Left kidney (tissue), 2 donors: ENCODE measurements around the gene TRIOBP. TPM values are rescaled to one million over a fixed set of nuclear protein-coding genes. Genes with fewer than 3 reads are reported as not detected.

Experiments
- DNase-seq: peaks from one replicate; pipeline ENCODE4 v3.0.0-alpha.2; 2013
- polyA plus RNA-seq: library from polyadenylated mRNA; unstranded; fragments of 120-200 nt; gene quantifications from one replicate; pipeline ENCODE4 v1.2.1, GENCODE V29; 2013; ENCODE audit not compliant: insufficient read length

TRIOBP gene
- polyA plus RNA-seq, 1 donor = 62.9 TPM

- peak; percentile 86 for DNase-seq
Observed at GRCh38 chr22:37804881-37805809, 108.3 kb downstream of the TRIOBP start.

- DNase-seq = no peak
Observed at GRCh38 chr22:37805810-37806277, 109.0 kb downstream of the TRIOBP start.

GRCh38 chr22:37806409-37807333 lies 109.8 kb downstream of the TRIOBP start:
- no peak for DNase-seq

DNA sequence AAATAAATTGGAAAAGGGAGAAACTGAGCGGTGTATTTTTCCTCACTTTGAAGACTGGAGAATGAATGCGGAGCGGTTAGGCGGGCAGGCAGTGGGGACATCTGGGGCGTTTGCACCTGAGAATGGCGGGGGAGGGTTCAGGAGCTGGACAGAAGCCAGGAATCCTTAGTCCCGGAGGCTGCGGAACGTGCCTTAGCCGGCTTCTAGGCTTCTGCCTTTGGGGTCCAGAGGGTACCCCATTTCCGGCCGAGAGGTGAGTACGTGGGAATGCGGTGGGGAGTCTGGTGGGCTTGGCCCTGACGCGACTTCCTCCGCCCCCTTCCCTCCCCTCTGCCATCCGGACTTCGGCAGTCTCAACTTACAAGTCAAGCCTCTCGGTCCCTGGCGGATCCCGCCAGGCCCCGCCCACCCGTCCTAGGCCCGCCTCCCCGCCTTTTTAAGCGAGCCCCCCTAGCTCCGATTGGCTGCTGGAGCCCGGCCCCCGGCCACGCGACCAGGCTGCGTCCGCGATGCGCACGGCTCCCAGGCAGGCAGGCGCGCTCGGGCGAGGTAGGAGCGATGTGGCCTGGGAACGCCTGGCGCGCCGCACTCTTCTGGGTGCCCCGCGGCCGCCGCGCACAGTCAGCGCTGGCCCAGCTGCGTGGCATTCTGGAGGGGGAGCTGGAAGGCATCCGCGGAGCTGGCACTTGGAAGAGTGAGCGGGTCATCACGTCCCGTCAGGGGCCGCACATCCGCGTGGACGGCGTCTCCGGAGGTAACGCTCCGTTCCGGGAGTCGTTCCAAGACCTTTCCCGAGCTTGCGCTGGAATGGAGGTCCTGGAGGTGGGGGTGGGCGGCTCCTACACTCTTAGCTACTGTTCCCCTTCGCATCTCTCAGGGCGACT lies 110.8 kb downstream of the TRIOBP start, which contains the start of gene GCAT:
Gene GCAT (plus strand): TSS at position 525 of the 884 bp plus-strand sequence. CDS start 34 bp downstream, at position 559.
- peak; percentile 97 for DNase-seq

GRCh38 chr22:37808294-37808657 lies 111.4 kb downstream of the TRIOBP start:
- no peak for DNase-seq

- DNase-seq = no peak
Observed at GRCh38 chr22:37809672-37810333, 113.0 kb downstream of the TRIOBP start.

- no peak for DNase-seq
Observed at GRCh38 chr22:37811867-37812266, 115.0 kb downstream of the TRIOBP start.

DNA sequence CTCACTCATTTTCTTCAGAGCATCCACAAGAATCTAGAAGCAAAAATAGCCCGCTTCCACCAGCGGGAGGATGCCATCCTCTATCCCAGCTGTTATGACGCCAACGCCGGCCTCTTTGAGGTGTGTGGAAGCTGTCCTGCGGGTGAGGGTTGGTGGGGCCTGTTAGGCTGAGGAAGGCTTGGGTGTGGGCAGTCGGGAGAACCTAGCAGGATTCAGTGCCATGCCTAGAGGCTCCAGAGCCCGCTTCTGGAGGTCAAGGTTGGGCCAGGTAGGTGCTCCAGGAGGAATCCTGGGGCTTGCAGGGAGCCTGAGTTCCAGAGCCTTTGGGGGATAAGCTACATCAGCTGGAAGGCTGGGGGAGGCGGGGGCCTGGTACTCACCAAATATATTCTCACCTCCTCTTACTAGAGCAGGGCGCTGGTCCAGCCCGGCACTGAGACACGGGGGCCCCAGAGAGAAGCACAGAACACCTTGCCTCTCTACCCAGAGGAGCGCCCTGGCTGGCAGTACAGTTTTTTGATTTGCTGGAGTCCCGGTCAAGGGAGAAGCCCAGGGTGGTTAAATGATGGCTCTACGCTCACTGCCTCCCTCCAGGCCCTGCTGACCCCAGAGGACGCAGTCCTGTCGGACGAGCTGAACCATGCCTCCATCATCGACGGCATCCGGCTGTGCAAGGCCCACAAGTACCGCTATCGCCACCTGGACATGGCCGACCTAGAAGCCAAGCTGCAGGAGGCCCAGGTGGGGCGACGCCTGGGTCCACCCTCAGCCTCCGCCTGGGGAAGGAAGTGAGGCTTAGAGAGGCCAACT lies 116.2 kb downstream of the TRIOBP start:
- no peak for DNase-seq

- DNase-seq = no peak
Observed at GRCh38 chr22:37815593-37815992, 118.7 kb downstream of the TRIOBP start.

DNA sequence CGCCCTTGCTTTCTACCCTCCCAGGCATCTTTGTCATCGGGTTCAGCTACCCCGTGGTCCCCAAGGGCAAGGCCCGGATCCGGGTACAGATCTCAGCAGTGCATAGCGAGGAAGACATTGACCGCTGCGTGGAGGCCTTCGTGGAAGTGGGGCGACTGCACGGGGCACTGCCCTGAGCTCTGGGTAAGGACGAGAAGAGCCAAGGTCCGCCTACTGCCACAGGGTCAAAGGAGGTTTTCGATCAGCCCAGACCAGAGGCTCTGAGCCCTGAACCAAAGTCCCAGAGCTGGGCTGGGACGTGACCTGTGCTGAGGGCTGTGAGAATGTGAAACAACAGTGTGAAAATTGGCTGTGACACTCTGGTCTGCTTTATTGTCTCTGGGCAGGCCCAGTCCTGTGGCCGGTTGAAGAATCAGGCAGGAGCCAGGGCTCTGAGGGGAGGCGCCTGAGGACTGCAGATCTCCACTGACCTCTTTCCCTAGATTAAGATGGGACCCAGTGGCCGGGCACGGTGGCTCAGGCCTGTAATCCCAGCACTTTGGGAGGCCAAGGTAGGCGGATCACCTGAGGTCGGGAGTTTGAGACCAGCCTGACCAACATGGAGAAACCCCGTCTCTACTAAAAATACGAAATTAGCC lies 119.8 kb downstream of the TRIOBP start:
- no peak for DNase-seq

DNA sequence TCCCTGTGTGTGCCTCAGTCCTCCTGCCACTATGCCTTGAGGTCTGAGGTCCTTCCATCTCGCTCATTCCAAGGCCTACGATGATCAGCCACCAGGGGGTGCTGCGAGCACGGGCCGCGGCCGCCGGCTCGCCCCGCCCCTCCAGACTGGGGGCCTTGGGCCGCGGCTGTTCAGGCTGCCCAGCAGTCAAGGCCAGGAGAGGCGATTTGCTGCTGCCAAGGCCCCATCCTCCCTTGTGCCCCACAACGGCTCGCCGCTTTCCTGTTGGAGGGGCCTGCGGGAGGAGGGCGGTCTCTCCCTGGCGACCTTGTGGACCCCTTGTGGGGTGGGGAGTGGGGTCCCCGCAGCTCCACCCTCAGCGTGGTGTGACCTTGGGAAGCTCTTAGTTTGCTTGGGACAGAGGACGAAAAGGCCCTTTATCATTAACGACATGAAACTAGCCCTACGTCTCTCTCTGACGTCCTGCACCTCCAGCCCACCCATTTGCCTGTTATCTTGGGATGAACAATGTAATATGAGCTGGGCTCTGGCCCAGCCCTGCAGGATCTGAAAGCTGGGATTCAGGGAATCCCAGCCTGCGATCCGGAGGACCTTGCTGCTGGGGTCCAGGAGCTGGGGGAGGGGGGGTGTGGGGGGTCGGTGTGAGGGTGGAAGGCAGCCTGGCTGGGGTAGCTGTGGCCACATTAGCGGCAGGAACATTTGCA lies 121.0 kb downstream of the TRIOBP start:
- peak; percentile 79 for DNase-seq

DNA sequence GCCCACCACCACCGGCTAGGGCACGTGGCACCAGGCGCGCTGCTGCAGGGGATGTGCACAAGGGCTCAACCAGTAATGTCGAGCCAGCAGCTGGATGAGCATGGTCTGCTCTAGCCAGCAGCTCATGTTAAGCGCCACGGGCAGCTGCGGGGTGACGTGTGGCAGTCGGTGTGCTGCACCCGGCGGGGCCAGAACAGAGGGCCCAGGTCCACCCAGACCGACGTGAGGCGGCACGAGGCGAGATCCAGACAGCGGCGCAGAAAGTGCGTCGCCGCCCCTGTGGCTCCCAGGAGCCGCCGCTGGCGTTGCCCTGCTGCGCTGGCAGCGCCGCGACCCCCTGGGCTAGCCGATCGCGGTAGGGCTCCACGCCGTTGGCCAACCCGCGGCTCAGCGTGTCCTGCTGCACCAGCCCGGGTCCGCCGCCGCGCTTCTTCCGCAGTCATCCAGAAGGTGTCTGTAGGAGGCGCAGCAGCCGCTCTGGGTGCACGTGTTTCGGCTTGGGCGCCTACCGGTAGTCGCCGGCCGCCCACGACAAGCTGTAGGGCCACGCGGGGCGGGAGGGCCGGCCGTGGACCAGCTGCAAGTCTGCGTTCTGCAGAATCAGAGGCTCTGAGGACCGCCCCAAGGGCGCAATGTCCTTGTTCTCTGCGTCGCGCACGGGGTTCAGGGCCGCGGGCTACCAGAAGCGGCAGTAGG lies 121.7 kb downstream of the TRIOBP start:
- no peak for DNase-seq

DNA sequence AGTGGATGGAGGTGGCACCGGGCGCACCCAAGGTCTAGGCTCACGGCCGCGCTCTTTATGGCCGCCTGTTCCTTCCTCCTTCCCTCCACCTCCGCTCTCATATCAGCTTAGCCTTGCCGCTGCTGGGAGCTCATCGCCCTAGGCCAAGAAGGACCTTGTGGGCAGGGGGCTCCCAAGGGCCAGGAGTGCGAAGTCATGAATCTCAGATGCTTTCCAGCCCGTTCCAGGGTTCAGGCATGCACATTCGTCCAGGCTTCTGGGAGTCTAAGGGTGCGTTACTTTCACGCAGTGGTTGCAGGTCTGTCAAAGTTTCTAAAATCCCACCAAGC lies 122.2 kb downstream of the TRIOBP start:
- no peak for DNase-seq

DNA sequence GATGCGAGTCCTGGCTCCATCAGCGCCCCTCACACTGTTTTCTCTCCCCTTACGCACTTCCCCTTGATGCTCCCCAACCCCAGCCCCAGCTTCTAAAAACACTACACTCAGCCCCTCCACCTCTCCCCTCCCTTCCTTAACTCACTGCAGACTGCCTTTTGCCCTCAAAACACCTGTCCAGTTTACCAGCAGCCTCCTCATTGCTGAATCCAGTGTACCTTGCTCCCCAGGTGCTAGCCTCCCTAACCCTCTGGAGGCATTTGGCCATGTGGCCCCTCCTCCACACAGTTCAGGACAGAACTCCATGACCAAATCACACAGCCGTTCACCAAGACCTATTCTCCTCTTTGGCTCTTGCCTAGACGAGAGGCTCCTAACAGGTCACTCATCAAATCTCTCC lies 123.5 kb downstream of the TRIOBP start:
- no peak for DNase-seq

GRCh38 chr22:37822079-37822833 lies 125.4 kb downstream of the TRIOBP start:
- no peak for DNase-seq

- no peak for DNase-seq
Observed at GRCh38 chr22:37823134-37823985, 126.5 kb downstream of the TRIOBP start, which contains the start of gene GALR3. Gene GALR3, plus strand, starts transcription at chr22:37823382. Its CDS starts 25 bp downstream, at chr22:37823407.
